ENCODE results near the gene CACNA1I.

GRCh38 chr22:39710380-39711150, 140.0 kb downstream of the CACNA1I start:
- no peak for TF ChIP-seq POLR2A (IDR thresholded peaks at IDR 0.05)
- TF ChIP-seq, protein P1, sequence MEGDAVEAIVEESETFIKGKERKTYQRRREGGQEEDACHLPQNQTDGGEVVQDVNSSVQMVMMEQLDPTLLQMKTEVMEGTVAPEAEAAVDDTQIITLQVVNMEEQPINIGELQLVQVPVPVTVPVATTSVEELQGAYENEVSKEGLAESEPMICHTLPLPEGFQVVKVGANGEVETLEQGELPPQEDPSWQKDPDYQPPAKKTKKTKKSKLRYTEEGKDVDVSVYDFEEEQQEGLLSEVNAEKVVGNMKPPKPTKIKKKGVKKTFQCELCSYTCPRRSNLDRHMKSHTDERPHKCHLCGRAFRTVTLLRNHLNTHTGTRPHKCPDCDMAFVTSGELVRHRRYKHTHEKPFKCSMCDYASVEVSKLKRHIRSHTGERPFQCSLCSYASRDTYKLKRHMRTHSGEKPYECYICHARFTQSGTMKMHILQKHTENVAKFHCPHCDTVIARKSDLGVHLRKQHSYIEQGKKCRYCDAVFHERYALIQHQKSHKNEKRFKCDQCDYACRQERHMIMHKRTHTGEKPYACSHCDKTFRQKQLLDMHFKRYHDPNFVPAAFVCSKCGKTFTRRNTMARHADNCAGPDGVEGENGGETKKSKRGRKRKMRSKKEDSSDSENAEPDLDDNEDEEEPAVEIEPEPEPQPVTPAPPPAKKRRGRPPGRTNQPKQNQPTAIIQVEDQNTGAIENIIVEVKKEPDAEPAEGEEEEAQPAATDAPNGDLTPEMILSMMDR (IDR thresholded peaks at IDR 0.05): no peak
